Measurements from ENCODE around the gene PLXNA4. TPM values are rescaled to one million over a fixed set of nuclear protein-coding genes. Genes with fewer than 3 reads are reported as not detected.

The PLXNA4 gene
- total and polyA plus RNA-seq, 4 donors = 0.04 to 1.1 (median 0.41) TPM

- 86% methylated on average over 7 of the region's 7 CpGs for WGBS
- H3K36me3 ChIP-seq (ENCODE audit: control insufficient read depth in 4 of 4, insufficient read depth in 3 of 4, low read depth in 1 of 4, low read length in 3 of 4) = no peaks in the 10 kb centered on the region
- TF ChIP-seq HNF4G (IDR thresholded peaks at IDR 0.05) (no peak), HNF4A (conservative IDR thresholded peaks at IDR 0.05) (no peak), TAF1 (conservative IDR thresholded peaks at IDR 0.05) (no peak), EGR1 (IDR thresholded peaks at IDR 0.05; ENCODE audit: low read depth in 2 of 2) (no peak), NR2F2 (IDR thresholded peaks at IDR 0.05) (no peak), FOXA1 (IDR thresholded peaks at IDR 0.05) (no peak), FOXA2 (IDR thresholded peaks at IDR 0.05) (no peak), ZBTB33 (IDR thresholded peaks at IDR 0.05) (no peak), REST (IDR thresholded peaks at IDR 0.05) (no peak), SP1 (IDR thresholded peaks at IDR 0.05) (no peak), GABPA (IDR thresholded peaks at IDR 0.05 in 1 of 2, conservative IDR thresholded peaks at IDR 0.05 in 1 of 2) (no peak), JUND (IDR thresholded peaks at IDR 0.05) (no peak), RAD21 (IDR thresholded peaks at IDR 0.05) (no peak), YY1 (IDR thresholded peaks at IDR 0.05) (no peak), RXRA (IDR thresholded peaks at IDR 0.05) (no peak)
- TF ChIP-seq, protein P1, sequence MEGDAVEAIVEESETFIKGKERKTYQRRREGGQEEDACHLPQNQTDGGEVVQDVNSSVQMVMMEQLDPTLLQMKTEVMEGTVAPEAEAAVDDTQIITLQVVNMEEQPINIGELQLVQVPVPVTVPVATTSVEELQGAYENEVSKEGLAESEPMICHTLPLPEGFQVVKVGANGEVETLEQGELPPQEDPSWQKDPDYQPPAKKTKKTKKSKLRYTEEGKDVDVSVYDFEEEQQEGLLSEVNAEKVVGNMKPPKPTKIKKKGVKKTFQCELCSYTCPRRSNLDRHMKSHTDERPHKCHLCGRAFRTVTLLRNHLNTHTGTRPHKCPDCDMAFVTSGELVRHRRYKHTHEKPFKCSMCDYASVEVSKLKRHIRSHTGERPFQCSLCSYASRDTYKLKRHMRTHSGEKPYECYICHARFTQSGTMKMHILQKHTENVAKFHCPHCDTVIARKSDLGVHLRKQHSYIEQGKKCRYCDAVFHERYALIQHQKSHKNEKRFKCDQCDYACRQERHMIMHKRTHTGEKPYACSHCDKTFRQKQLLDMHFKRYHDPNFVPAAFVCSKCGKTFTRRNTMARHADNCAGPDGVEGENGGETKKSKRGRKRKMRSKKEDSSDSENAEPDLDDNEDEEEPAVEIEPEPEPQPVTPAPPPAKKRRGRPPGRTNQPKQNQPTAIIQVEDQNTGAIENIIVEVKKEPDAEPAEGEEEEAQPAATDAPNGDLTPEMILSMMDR (IDR thresholded peaks at IDR 0.05; ENCODE audit: low read depth, low read length, missing input control) = no peak
- TF ChIP-seq, protein P2, sequence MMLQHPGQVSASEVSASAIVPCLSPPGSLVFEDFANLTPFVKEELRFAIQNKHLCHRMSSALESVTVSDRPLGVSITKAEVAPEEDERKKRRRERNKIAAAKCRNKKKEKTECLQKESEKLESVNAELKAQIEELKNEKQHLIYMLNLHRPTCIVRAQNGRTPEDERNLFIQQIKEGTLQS (IDR thresholded peaks at IDR 0.05) = no peak
- TF ChIP-seq, protein P3, sequence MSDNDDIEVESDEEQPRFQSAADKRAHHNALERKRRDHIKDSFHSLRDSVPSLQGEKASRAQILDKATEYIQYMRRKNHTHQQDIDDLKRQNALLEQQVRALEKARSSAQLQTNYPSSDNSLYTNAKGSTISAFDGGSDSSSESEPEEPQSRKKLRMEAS (IDR thresholded peaks at IDR 0.05) = no peak
- no peaks in the 10 kb centered on the region for H3K9me3 ChIP-seq (ENCODE audit: control insufficient read depth in 4 of 4, low read length in 3 of 4)
- no peaks in the 10 kb centered on the region for H3K27me3 ChIP-seq (ENCODE audit: control insufficient read depth in 4 of 4, insufficient read depth in 4 of 4, low read length in 3 of 4)
- no peak overlapping the region for H3K9ac ChIP-seq (ENCODE audit: low read depth in 1 of 2, low read length in 2 of 2)
- no peak overlapping the region for H3K27ac ChIP-seq (ENCODE audit: low read depth in 1 of 2, low read length in 2 of 2)
- H3K4me3 ChIP-seq (ENCODE audit: low read depth in 1 of 3, low read length in 3 of 3) = no peak overlapping the region
- no peaks in the 10 kb centered on the region for H3K4me1 ChIP-seq (ENCODE audit: control insufficient read depth in 4 of 4, insufficient read depth in 4 of 4, low read length in 3 of 4)
- no peak for DNase-seq (ENCODE audit: low spot score)
Measured at GRCh38 chr7:132230462-132230861, 345.8 kb downstream of the PLXNA4 start.
